ENCODE data around the gene RNF220. TPM values are rescaled to one million over a fixed set of nuclear protein-coding genes. Genes with fewer than 3 reads are reported as not detected.

RNF220 gene
- total and polyA plus RNA-seq, 10 donors: 59.0 to 126 (median 71.7) TPM

GRCh38 chr1:44361478-44361877 lies 43.6 kb upstream of the RNF220 start:
- Histone ChIP-seq H3K4me1 (no peaks in the 10 kb centered on the region), H3K4me3 (no peak overlapping the region), H3K9me3 (no peaks in the 10 kb centered on the region), H3K36me3 (no peaks in the 10 kb centered on the region), H3K27me3 (replicated peaks in 1 of 7) (no peaks in the 10 kb centered on the region), H3K27ac (no peak overlapping the region)
- no peak for DNase-seq
- TF ChIP-seq CTCF (IDR thresholded peaks at IDR 0.05 in 8 of 11, conservative IDR thresholded peaks at IDR 0.05 in 3 of 11) (no peak), POLR2A (IDR thresholded peaks at IDR 0.05) (no peak), POLR2AphosphoS5 (IDR thresholded peaks at IDR 0.05) (no peak)
- intact Hi-C loops (cut with DNase I; ENCODE audit: low total_unique reads): no loop called here
- 66 to 76% (median 70%) methylated on average over 4 of the region's 4 CpGs for WGBS, 5 donors

GRCh38 chr1:44366371-44366975 lies 38.6 kb upstream of the RNF220 start:
- H3K27ac ChIP-seq: no peak overlapping the region
- H3K36me3 ChIP-seq: no peaks in the 10 kb centered on the region
- no peaks in the 10 kb centered on the region for H3K9me3 ChIP-seq
- DNase-seq: no peak
- H3K4me1 ChIP-seq: no peaks in the 10 kb centered on the region
- H3K27me3 ChIP-seq (replicated peaks in 1 of 7): no peaks in the 10 kb centered on the region
- WGBS, 5 donors: 81 to 87% (median 82%) methylated on average over 7 of the region's 7 CpGs
- no peak for TF ChIP-seq CTCF (IDR thresholded peaks at IDR 0.05 in 8 of 11, conservative IDR thresholded peaks at IDR 0.05 in 3 of 11)
- TF ChIP-seq POLR2A (IDR thresholded peaks at IDR 0.05): no peak
- TF ChIP-seq POLR2AphosphoS5 (IDR thresholded peaks at IDR 0.05): no peak
- intact Hi-C loops (cut with DNase I; ENCODE audit: low total_unique reads): no loop called here
- no peak overlapping the region for H3K4me3 ChIP-seq

- Histone ChIP-seq H3K9me3 (no peaks in the 10 kb centered on the region), H3K36me3 (no peaks in the 10 kb centered on the region), H3K4me3 (no peak overlapping the region), H3K27me3 (replicated peaks in 1 of 7) (no peaks in the 10 kb centered on the region), H3K4me1 (no peaks in the 10 kb centered on the region), H3K27ac (no peak overlapping the region)
- intact Hi-C loops (cut with DNase I; ENCODE audit: low total_unique reads): no loop called here
- no peak for DNase-seq
- TF ChIP-seq CTCF (IDR thresholded peaks at IDR 0.05 in 8 of 11, conservative IDR thresholded peaks at IDR 0.05 in 3 of 11) (no peak), POLR2A (IDR thresholded peaks at IDR 0.05) (no peak), POLR2AphosphoS5 (IDR thresholded peaks at IDR 0.05) (no peak)
- WGBS, 5 donors: 54 to 77% (median 63%) methylated on average over 1 of the region's 1 CpG
Measured at GRCh38 chr1:44367944-44368343, 37.1 kb upstream of the RNF220 start.

GRCh38 chr1:44368471-44369151 lies 36.4 kb upstream of the RNF220 start:
- H3K27me3 ChIP-seq (replicated peaks in 1 of 7): no peaks in the 10 kb centered on the region
- intact Hi-C loops (cut with DNase I; ENCODE audit: low total_unique reads): no loop called here
- no peak overlapping the region for H3K4me3 ChIP-seq
- no peaks in the 10 kb centered on the region for H3K36me3 ChIP-seq
- no peaks in the 10 kb centered on the region for H3K4me1 ChIP-seq
- no peaks in the 10 kb centered on the region for H3K9me3 ChIP-seq
- no peak for DNase-seq
- 81 to 90% (median 87%) methylated on average over 12 of the region's 12 CpGs for WGBS, 5 donors
- H3K27ac ChIP-seq: no peak overlapping the region
- TF ChIP-seq POLR2AphosphoS5 (IDR thresholded peaks at IDR 0.05) (no peak), CTCF (IDR thresholded peaks at IDR 0.05 in 8 of 11, conservative IDR thresholded peaks at IDR 0.05 in 3 of 11) (no peak), POLR2A (IDR thresholded peaks at IDR 0.05) (no peak)

Measured in spleen (tissue), 11 donors.